GM19025 (cell line): ENCODE data around the gene MACROD1.

Experiments used
- ATAC-seq: cut with Tn5 transposase; IDR thresholded peaks from one replicate; pipeline ENCODE4 v1.9.1; 2021; ENCODE audit warnings: mild to moderate bottlenecking, low read depth, moderate library complexity; ENCODE audit not compliant: unreplicated experiment

MACROD1 gene

GRCh38 chr11:64153812-64154211 lies 12.1 kb downstream of the MACROD1 start:
- ATAC-seq, result no peak

GRCh38 chr11:64152841-64153691 lies 12.8 kb downstream of the MACROD1 start:
- no peak for ATAC-seq

- no peak for ATAC-seq
Measured at GRCh38 chr11:64151337-64151736, 14.6 kb downstream of the MACROD1 start.

GRCh38 chr11:64150481-64151239 lies 15.3 kb downstream of the MACROD1 start:
- ATAC-seq, result no peak

- no peak for ATAC-seq
Measured at GRCh38 chr11:64150051-64150450, 15.9 kb downstream of the MACROD1 start.

- no peak for ATAC-seq
Measured at GRCh38 chr11:64148917-64149617, 16.8 kb downstream of the MACROD1 start.

- no peak for ATAC-seq
Measured at GRCh38 chr11:64148226-64148916, 17.5 kb downstream of the MACROD1 start.

GRCh38 chr11:64146036-64146955 lies 19.6 kb downstream of the MACROD1 start:
- no peak for ATAC-seq

GRCh38 chr11:64144587-64145472 lies 21.1 kb downstream of the MACROD1 start:
- no peak for ATAC-seq

GRCh38 chr11:64141081-64141783 lies 24.7 kb downstream of the MACROD1 start:
- ATAC-seq, result no peak

GRCh38 chr11:64140082-64140481 lies 25.8 kb downstream of the MACROD1 start:
- no peak for ATAC-seq

GRCh38 chr11:64139049-64139448 lies 26.9 kb downstream of the MACROD1 start:
- ATAC-seq, result no peak

GRCh38 chr11:64138398-64138797 lies 27.5 kb downstream of the MACROD1 start:
- no peak for ATAC-seq

- no peak for ATAC-seq
Measured at GRCh38 chr11:64136765-64137441, 29.0 kb downstream of the MACROD1 start.

GRCh38 chr11:64135711-64136110 lies 30.2 kb downstream of the MACROD1 start:
- ATAC-seq, result no peak

- no peak for ATAC-seq
Measured at GRCh38 chr11:64134963-64135362, 30.9 kb downstream of the MACROD1 start.

- no peak for ATAC-seq
Measured at GRCh38 chr11:64132982-64133705, 32.8 kb downstream of the MACROD1 start.
